GM12875 (cell line): ENCODE data around the gene ACTL6B.

Source experiments
- H3K4me3 ChIP-seq: one replicate; pipeline ENCODE4 v1.5.1; 2011; ENCODE audit warnings: low read depth, low read length, control low read depth
- TF ChIP-seq, protein P1 (sequence below): IDR thresholded peaks from 2 replicates; pipeline ENCODE4 v1.5.1; 2011; ENCODE audit warnings: low read depth, mild to moderate bottlenecking, control low read depth, inconsistent platforms, low read length, moderate library complexity, borderline replicate concordance; ENCODE audit not compliant: insufficient read depth

The ACTL6B gene

GRCh38 chr7:100678291-100678984 lies 22.2 kb upstream of the ACTL6B start:
- H3K4me3 ChIP-seq = no peak overlapping the region
- TF ChIP-seq, protein P1, sequence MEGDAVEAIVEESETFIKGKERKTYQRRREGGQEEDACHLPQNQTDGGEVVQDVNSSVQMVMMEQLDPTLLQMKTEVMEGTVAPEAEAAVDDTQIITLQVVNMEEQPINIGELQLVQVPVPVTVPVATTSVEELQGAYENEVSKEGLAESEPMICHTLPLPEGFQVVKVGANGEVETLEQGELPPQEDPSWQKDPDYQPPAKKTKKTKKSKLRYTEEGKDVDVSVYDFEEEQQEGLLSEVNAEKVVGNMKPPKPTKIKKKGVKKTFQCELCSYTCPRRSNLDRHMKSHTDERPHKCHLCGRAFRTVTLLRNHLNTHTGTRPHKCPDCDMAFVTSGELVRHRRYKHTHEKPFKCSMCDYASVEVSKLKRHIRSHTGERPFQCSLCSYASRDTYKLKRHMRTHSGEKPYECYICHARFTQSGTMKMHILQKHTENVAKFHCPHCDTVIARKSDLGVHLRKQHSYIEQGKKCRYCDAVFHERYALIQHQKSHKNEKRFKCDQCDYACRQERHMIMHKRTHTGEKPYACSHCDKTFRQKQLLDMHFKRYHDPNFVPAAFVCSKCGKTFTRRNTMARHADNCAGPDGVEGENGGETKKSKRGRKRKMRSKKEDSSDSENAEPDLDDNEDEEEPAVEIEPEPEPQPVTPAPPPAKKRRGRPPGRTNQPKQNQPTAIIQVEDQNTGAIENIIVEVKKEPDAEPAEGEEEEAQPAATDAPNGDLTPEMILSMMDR = no peak

DNA sequence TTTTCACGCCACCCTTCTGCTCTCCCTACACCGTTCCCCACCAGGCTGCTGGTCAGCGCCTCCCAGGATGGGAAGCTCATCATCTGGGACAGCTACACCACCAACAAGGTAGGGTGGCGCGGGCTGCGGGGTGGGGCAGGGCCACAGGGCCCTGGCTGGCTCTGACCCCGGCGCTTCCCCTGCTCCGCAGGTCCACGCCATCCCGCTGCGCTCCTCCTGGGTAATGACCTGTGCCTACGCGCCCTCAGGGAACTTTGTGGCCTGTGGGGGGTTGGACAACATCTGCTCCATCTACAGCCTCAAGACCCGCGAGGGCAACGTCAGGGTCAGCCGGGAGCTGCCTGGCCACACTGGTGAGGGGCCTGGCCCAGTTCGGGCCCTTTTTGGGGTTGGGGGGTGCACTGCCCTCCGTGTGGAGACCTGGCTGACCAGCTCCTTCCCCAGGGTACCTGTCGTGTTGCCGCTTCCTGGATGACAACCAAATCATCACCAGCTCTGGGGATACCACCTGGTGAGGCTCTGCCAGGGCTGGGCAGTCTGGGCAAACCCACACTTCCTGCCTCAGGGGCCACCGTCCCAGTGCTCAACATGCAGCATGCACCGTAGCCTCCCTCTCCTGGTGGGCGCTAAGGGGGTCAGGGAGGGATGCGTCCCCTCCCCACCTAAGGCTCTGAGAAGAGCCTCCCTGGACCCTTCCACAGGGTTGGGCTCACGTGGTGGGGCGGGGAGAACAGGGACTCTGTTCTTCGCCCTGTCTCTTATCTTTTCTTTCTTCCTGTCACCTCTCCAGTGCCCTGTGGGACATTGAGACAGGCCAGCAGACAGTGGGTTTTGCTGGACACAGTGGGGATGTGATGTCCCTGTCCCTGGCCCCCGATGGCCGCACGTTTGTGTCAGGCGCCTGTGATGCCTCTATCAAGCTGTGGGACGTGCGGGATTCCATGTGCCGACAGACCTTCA lies 21.3 kb upstream of the ACTL6B start:
- TF ChIP-seq, protein P1 = no peak
- no peak overlapping the region for H3K4me3 ChIP-seq

GRCh38 chr7:100676501-100677306 lies 20.5 kb upstream of the ACTL6B start:
- TF ChIP-seq, protein P1 = no peak

DNA sequence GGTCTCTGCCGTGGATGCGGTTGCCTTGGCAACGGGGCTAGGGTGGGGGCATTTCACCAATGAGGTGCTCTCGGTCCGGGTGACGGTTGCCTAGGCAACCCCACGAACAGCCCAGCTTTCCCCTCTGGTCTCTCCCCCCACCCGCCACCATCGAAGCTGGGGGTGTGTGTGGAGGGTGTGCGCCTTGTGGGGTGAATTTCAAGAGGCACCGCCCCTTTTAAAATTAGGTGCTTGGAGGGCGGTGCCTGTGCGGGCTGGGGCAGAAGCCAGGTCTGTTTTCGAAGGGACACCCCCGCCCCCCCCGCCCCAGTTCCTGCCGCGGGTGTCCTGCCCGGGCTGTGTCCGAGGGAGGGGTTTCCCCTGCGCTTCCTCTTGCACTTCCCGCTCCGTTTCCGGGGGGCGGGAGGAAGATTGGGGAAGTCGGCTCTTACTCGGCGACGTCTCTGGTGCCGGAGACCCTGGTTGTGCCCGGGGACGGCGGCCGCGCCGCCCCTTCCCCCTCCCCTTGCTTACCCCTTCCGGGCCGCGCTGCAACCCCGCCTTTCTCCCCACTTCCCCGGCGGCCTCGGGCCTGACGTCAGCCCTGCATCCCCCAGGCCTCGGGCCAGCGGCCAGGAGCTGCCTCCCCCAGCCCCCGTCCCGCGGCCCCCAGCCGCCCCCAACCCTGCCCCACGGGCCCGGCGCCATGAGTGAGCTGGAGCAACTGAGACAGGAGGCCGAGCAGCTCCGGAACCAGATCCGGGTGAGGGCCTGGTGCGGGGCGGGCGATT lies 19.5 kb upstream of the ACTL6B start:
- peak overlapping the region; percentile 94 for H3K4me3 ChIP-seq
- TF ChIP-seq, protein P1 = no peak

More at GRCh38 chr7:100676501-100677306, 20.5 kb upstream of the ACTL6B start:
- no peak overlapping the region for H3K4me3 ChIP-seq

DNA sequence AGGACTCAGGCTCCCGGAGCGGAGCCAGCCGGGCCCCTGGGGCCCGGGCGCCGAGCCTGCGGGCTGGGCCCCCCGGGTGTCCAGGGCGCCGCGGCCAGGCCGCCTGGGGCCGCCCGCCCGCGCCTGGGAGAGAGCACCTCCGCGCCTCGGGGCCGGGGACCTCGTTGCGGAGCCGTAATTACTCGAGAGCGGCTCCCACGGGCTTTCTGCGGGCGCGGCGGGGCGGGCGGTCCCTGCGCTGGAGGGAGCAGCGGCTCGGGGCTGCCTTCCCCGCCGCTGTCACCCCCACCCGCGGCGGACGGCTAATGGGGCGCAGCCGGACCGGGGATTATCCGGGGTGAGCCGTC lies 18.8 kb upstream of the ACTL6B start:
- TF ChIP-seq, protein P1 = no peak

GRCh38 chr7:100674411-100675104 lies 18.3 kb upstream of the ACTL6B start:
- TF ChIP-seq, protein P1 = no peak
- H3K4me3 ChIP-seq = peak overlapping the region; percentile 94

More for the DNA sequence above, 18.8 kb upstream of the ACTL6B start:
- H3K4me3 ChIP-seq = peak overlapping the region; percentile 94
